GM12873 (cell line): Measurements from ENCODE around the gene NADSYN1.

Experiments used
- TF ChIP-seq, protein P1 (sequence below): IDR thresholded peaks from 2 replicates; pipeline ENCODE4 v1.5.1; 2012; ENCODE audit warnings: low read depth, mild to moderate bottlenecking, moderate library complexity, low read length, control low read depth; ENCODE audit not compliant: insufficient read depth; ENCODE audit errors: missing control alignments

NADSYN1 gene

DNA sequence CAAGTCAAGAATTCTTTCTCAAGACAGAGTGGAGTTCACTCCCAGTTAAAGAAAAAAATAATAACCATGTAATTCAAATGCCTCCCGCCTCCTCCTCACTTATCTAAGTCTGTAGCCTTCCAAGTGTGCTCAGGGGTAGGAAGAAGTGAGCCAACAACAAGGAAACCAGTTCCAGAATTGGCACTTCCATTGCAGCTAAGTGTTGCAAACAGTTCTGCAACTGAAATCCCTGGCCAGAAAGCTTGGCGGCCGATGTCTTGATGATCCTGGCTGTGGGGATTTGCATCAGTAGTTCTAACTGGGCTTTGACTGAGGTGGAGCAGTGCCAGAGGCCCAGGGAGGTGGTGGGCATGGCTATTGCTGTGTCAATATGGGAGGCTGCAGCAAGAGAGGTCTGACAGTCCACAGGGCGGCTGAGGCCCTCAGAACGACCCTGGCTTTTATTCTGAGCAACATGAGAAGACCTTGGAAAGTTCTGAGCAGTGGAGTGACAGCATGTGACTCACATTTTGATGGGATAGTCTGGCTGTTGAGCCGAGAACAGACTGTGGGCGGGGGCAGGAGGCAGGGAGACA is 24.1 kb upstream of the NADSYN1 start:
- TF ChIP-seq, protein P1, sequence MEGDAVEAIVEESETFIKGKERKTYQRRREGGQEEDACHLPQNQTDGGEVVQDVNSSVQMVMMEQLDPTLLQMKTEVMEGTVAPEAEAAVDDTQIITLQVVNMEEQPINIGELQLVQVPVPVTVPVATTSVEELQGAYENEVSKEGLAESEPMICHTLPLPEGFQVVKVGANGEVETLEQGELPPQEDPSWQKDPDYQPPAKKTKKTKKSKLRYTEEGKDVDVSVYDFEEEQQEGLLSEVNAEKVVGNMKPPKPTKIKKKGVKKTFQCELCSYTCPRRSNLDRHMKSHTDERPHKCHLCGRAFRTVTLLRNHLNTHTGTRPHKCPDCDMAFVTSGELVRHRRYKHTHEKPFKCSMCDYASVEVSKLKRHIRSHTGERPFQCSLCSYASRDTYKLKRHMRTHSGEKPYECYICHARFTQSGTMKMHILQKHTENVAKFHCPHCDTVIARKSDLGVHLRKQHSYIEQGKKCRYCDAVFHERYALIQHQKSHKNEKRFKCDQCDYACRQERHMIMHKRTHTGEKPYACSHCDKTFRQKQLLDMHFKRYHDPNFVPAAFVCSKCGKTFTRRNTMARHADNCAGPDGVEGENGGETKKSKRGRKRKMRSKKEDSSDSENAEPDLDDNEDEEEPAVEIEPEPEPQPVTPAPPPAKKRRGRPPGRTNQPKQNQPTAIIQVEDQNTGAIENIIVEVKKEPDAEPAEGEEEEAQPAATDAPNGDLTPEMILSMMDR = no peak

DNA sequence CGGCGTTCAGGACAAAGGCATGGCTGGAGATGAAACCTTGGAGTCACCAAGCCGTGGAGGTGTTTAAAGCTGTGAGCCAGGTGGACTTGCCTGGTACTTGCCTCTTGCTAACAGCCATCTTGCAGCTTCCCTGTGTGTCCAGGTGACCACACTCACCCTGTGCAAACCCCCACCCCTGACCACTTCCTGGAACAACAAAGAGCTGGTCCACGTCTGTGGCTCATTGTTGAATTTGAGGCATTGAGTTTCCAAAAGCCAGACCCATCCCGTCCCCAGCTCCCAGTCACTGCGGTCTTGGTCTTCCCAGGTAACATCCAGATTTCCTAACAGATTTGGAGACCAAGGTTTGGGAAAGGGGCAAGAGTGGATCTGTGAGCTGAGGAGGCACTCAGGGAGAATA is 23.3 kb upstream of the NADSYN1 start:
- TF ChIP-seq, protein P1 = no peak

DNA sequence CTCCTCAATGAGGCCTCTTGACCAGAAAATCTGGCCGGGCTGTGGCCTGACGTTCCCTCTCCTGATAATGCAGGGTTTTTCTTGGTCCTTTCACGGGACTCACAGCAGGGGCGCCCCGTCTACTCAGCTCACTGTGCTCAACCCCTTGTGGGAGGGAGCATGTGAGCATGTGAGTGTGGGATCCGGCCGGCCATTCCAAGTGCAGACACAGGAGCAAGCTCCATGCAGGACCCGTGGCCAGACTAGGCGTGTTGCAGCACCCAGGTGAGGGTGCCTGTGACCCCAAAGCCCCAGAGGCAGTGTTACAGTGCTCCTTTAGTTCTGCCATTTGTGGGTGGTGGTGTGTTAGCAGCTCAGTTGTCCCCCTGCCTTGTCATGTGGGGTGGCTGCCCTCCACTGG is 22.8 kb upstream of the NADSYN1 start:
- TF ChIP-seq, protein P1 = no peak

DNA sequence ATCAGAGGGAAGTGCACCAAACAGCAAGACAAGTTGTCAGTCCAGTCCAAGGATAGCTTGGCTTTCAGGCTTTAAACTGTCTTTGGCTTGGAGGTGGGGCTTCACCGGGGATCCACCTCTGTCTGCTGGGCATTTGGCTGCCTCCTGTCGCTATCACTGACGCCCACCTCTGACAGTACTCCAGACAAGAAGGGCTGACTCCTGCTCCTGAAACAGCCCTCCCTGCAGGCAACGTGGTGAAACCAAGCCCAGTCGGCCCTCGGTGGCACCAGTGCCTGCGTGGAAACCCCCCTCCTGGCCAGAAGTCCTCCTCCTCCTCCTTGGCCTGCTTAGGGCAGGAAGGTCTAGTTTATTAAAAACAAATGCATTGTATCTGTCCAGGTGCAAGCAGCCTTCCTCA is 21.7 kb upstream of the NADSYN1 start:
- TF ChIP-seq, protein P1 = no peak

DNA sequence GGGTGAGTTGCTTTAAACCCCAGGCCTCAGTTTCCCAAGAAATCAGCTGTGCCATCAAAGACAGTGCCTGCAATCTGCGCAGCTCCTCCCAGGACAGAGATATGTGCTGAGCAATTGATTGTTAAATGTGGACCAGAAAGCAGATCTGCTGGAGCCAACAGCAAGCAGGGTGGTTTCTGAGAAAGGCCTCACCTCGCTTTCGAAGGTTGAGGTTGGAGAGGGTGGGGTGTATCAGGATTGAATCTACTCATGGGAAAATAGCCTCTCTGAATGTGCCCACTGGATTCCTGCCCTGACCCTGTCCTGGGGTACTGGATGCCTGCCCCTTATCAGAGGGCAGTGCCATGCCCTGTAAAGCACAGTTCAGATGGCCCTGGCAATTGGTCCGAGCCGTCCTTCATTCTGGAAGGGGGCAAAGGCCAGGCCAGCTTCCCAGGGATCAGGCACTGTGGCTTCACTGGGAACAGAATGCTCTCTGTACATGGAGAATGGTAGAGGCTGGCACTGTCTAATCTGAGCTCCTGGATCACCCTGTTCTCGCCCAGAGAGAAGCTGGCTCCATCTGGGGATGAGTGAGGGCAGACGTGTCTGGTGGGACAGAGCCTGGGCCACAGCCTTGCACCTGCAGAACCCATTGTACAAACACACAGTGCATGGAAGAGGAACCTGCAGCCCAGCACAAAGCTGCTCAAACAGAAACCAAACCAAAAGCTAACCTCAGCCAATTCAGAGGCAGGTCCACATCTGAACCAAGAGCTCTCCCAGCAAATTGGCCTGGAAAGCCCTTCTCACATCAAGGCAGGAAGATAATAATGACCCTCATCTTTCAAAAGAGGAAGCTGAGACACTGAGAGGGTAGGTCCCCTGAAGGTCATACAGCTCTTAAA is 20.0 kb upstream of the NADSYN1 start:
- TF ChIP-seq, protein P1 = no peak

DNA sequence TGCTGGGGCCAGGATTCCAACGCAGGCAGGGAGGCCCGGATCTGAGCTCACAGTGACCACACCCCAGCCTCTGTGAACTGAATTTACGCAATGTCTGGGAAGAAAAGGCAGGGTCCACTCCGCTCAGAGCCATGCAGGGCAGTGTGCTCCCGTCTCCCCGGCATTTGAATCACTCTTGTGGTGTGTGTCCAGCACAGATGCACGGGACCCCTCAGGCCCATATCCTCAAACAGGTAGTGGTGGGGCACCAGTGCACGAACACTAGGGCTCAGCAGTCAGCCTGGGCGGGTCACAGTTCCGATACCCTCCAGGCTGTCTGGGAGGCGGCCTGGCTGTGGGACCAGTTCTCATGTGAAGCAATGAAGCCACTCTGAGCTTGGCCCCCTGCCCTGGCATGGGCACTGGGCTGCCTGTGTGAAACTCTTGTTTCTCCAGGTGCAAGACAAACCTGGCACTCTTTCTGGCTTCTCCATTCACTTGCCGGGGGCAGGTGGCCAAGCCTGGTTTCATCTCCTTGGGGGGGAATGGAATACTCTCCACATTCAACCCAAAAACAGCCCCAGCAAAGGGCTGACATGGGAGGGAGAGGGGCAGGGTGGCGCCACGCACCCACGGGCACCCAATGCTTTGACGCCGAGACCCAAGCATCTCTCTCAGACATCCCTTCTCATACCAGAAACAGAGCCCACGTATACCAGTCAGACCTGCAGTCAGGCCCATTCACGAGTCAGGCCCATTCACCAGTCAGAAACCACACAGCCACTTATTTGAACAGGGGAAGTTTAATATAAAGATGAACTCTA is 19.2 kb upstream of the NADSYN1 start:
- TF ChIP-seq, protein P1 = no peak
